K562 (cell line): ENCODE measurements around the gene EDEM2. TPM values are rescaled to one million over a fixed set of nuclear protein-coding genes. Genes with fewer than 3 reads are reported as not detected.

Experiments used
- ATAC-seq: fragments of 200-7000 bp; cut with Tn5 transposase; 3 replicates; pipeline ENCODE4 v1.9.1; 2020; ENCODE audit warnings: moderate library complexity
- BruUV-seq: library from RNA; stranded (reverse); fragments of 400-500 nt; replicated peaks from 2 replicates; lab custom pipeline; 2021; lab: Mats Ljungman, UMichigan
- CTCF ChIA-PET: fragments of 300-600 bp; formaldehyde crosslinking; extraction: SDS; loops from one replicate; lab custom pipeline; 2021; ENCODE audit warnings: low intra/inter-chr PET ratio; lab: Yijun Ruan, JAX
- POLR2A ChIA-PET: fragments of 300-600, 350-650 bp; sonication (Branson Sonifier 250); formaldehyde crosslinking; extraction: SDS; loops from one replicate; lab custom pipeline; 2021; ENCODE audit warnings: antibody characterized with exemption, inconsistent platforms; lab: Yijun Ruan, JAX
- DNase-seq, 4 experiments: peaks; one replicate each; pipeline versions ENCODE4 v3.0.0 to v3.0.0-alpha.2; 2011 to 2018; ENCODE audit warnings: low spot score in 3 of 4, mixed read lengths in 3 of 4; ENCODE audit errors: extremely low read depth in 1 of 4
- FAIRE-seq: peaks from 2 replicates; lab custom pipeline; 2011; peaks lifted over from hg19 to GRCh38; lab: Jason Lieb, UNC
- H2AFZ ChIP-seq: 2 replicates; pipeline ENCODE4 v1.6.0; 2011; ENCODE audit warnings: low read depth, low read length, control low read depth, inconsistent platforms
- H3K27ac ChIP-seq: fragments of 200-600 bp; 3 replicates; pipeline ENCODE4 v1.8.0; 2011; ENCODE audit warnings: low read depth, mild to moderate bottlenecking, control low read depth, inconsistent platforms, low read length, moderate library complexity, mixed read lengths; ENCODE audit errors: extremely low read depth
- H3K27me3 ChIP-seq, 2 experiments: fragments of 300-600 bp in 1 of 2; 2 replicates in 1 of 2; 3 replicates in 1 of 2; pipeline versions ENCODE4 v1.6.0 to v1.8.0; 2011; ENCODE audit warnings: inconsistent platforms in 2 of 2, low read length in 2 of 2, mild to moderate bottlenecking in 1 of 2, mixed read lengths in 1 of 2, moderate library complexity in 1 of 2; ENCODE audit not compliant: control insufficient read depth in 2 of 2, insufficient read depth in 2 of 2
- H3K36me3 ChIP-seq: fragments of 300-600 bp; 3 replicates; pipeline ENCODE4 v1.8.0; 2011; ENCODE audit warnings: mild to moderate bottlenecking, low read length, inconsistent platforms; ENCODE audit not compliant: control insufficient read depth, insufficient read depth
- H3K4me1 ChIP-seq, 2 experiments: fragments of 200-600 bp in 1 of 2; replicated peaks in 1 of 2; 2 replicates in 1 of 2; 3 replicates in 1 of 2; pipeline versions ENCODE4 v1.5.1 to v1.8.0; 2011; ENCODE audit warnings: inconsistent platforms in 2 of 2, low read length in 2 of 2, mild to moderate bottlenecking in 1 of 2, mixed read lengths in 1 of 2, moderate library complexity in 1 of 2; ENCODE audit not compliant: control insufficient read depth in 2 of 2, insufficient read depth in 2 of 2
- H3K4me2 ChIP-seq: 2 replicates; pipeline ENCODE4 v1.6.1; 2011; ENCODE audit warnings: low read length, control low read depth, inconsistent platforms, mixed read lengths; ENCODE audit not compliant: insufficient read depth
- H3K4me3 ChIP-seq: fragments of 200-600 bp; sonication (generic), shearing (Covaris generic); 2 replicates; pipeline ENCODE4 v1.5.1; 2016; ENCODE audit warnings: control low read depth, inconsistent platforms
- H3K79me2 ChIP-seq: fragments of 200-600 bp; 3 replicates; pipeline ENCODE4 v1.8.0; 2011; ENCODE audit warnings: low read length, inconsistent platforms; ENCODE audit not compliant: control insufficient read depth, insufficient read depth
- H3K9ac ChIP-seq, 2 experiments: 2 replicates each; pipeline versions ENCODE4 v1.6.0 to v1.6.1; 2011; ENCODE audit warnings: low read depth in 2 of 2, low read length in 2 of 2, control low read depth in 1 of 2, inconsistent platforms in 1 of 2, mild to moderate bottlenecking in 1 of 2, mixed read lengths in 1 of 2; ENCODE audit not compliant: insufficient read depth in 1 of 2
- H3K9me1 ChIP-seq: one replicate; pipeline ENCODE4 v1.6.0; 2011; ENCODE audit warnings: inconsistent platforms, mild to moderate bottlenecking, low read length, moderate library complexity; ENCODE audit not compliant: control insufficient read depth, insufficient read depth
- H3K9me3 ChIP-seq: replicated peaks from 2 replicates; pipeline ENCODE4 v1.5.1; 2011; ENCODE audit warnings: low read depth, low read length, inconsistent platforms; ENCODE audit not compliant: control insufficient read depth, insufficient read depth
- H4K20me1 ChIP-seq: replicated peaks from 2 replicates; pipeline ENCODE4 v1.6.1; 2011; ENCODE audit warnings: low read length, inconsistent platforms, mixed read lengths; ENCODE audit not compliant: control insufficient read depth, insufficient read depth
- NCOR1 ChIP-seq: fragments of 450-650 bp; IDR thresholded peaks from 2 replicates; pipeline ENCODE4 v1.6.1; 2016; ENCODE audit warnings: mild to moderate bottlenecking, moderate library complexity
- TCFL5 ChIP-seq: fragments of 250-450 bp; sonication (Bioruptor Pico); conservative IDR thresholded peaks from 2 replicates; pipeline ENCODE4 v1.6.1; 2021; ENCODE audit warnings: mild to moderate bottlenecking, moderate library complexity, matching md5 sums
- ZNF76 ChIP-seq: fragments of 250-450 bp; sonication (Bioruptor Pico); IDR thresholded peaks from 2 replicates; pipeline ENCODE4 v1.4.0; 2020; ENCODE audit warnings: mild to moderate bottlenecking, moderate library complexity, borderline replicate concordance
- WGBS: fragments of 100-300 bp; shearing (Covaris generic); methylation state at CpG from one replicate; pipeline ENCODE4 v1.1.6; 2016; ENCODE audit warnings: low coverage, mixed read lengths; ENCODE audit not compliant: insufficient coverage; ENCODE audit errors: missing lambda C conversion rate; 5-methylcytosine and 5-hydroxymethylcytosine counted together
- in situ Hi-C: fragments of 300-500 bp; cut with MboI; formaldehyde crosslinking; loops from 4 replicates; pipeline ENCODE4 v1.15.0; 2018; ENCODE audit warnings: inconsistent platforms, mixed read lengths
- intact Hi-C: fragments of 100-400 bp; cut with micrococcal nuclease; formaldehyde crosslinking; loops from 2 replicates; pipeline ENCODE4 v1.14.2; 2022
- polyA plus RNA-seq, 8 experiments: library from polyadenylated mRNA; depleted of rRNA in 4 of 8; stranded (reverse) in 5 of 8; unstranded in 3 of 8; fragments of >200 nt; fragmentation: Nextera tagmentation in 2 of 8; fragmentation: Illumina TruSeq in 1 of 8; extraction: Ambion mirVana in 2 of 8; extraction: Trizol in 1 of 8; gene quantifications; 2 replicates each; pipeline versions ENCODE4 v1.2.1 to v1.2.3, GENCODE V29; 2011 to 2014; ENCODE audit warnings: inconsistent platforms in 1 of 8, missing spikeins in 1 of 8
- total RNA-seq, 7 experiments: library from RNA; depleted of rRNA in 6 of 7; stranded (reverse); fragments of >200 nt in 6 of 7; fragmentation: Illumina TruSeq in 2 of 7; extraction: Trizol in 2 of 7; gene quantifications; 2 replicates each; pipeline versions ENCODE4 v1.2.1 to v1.2.3, GENCODE V29; 2011 to 2021; ENCODE audit warnings: low replicate concordance in 1 of 7
- TF ChIP-seq, protein P1 (sequence below): fragments of 450-650 bp; formaldehyde crosslinking; IDR thresholded peaks from 2 replicates; pipeline ENCODE4 v1.4.0; 2022; ENCODE audit warnings: missing genetic modification characterization
- TF ChIP-seq, protein P2 (sequence below): IDR thresholded peaks from 2 replicates; pipeline ENCODE4 v1.6.1; 2011; ENCODE audit warnings: borderline replicate concordance, low read depth, mild to moderate bottlenecking, moderate library complexity, low read length; ENCODE audit not compliant: insufficient read depth, poor library complexity, severe bottlenecking

EDEM2 gene
- total and polyA plus RNA-seq, 9 of the 15 experiments (the other 6 are each of a cell fraction or from before 2014, with no cell fraction given), result 6.9 to 11.0 (median 9.7) TPM

DNA sequence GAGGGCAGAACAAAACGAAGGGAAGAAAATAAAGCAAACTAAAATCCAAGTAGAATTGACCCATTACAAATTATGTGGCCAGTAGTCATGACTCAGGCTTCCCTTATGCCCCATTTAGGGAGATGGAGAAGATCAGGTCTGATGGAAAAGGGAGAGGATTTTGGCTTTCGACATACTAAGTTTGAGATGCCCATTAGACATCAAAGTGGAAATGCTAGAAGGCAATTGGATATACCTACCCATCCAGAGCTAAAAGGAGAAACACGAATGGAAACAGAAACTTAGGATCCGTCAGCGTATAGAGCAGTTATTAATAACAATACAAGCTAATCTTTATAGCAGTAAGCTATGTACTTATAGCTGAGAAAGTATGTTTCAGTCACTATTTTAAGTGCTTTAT is 59.3 kb downstream of the EDEM2 start:
- ChIA-PET POLR2A (no interaction called here), CTCF (no interaction called here)
- FAIRE-seq (no peak), ATAC-seq (no peak), DNase-seq (no peak)
- Histone ChIP-seq H3K4me1 (peaks cover 3 to 5% of the 10 kb centered on the region in 2 experiments), H3K27ac (no peak overlapping the region), H4K20me1 (no peaks in the 10 kb centered on the region), H3K27me3 (no peaks in the 10 kb centered on the region), H3K9me3 (no peaks in the 10 kb centered on the region), H3K9me1 (no peaks in the 10 kb centered on the region), H3K4me2 (no peak overlapping the region), H3K36me3 (peaks cover 21% of the 10 kb centered on the region), H3K4me3 (no peak overlapping the region), H3K9ac (no peak overlapping the region), H2AFZ (no peak overlapping the region), H3K79me2 (peaks cover 90% of the 10 kb centered on the region)
- no peak for TF ChIP-seq ZNF76 (CRISPR knock-in tag)
- no peak for TF ChIP-seq TCFL5 (CRISPR knock-in tag)
- TF ChIP-seq, protein P1, sequence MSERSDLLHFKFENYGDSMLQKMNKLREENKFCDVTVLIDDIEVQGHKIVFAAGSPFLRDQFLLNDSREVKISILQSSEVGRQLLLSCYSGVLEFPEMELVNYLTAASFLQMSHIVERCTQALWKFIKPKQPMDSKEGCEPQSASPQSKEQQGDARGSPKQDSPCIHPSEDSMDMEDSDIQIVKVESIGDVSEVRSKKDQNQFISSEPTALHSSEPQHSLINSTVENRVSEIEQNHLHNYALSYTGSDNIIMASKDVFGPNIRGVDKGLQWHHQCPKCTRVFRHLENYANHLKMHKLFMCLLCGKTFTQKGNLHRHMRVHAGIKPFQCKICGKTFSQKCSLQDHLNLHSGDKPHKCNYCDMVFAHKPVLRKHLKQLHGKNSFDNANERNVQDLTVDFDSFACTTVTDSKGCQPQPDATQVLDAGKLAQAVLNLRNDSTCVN (CRISPR knock-in tag), result no peak
- TF ChIP-seq, protein P2, sequence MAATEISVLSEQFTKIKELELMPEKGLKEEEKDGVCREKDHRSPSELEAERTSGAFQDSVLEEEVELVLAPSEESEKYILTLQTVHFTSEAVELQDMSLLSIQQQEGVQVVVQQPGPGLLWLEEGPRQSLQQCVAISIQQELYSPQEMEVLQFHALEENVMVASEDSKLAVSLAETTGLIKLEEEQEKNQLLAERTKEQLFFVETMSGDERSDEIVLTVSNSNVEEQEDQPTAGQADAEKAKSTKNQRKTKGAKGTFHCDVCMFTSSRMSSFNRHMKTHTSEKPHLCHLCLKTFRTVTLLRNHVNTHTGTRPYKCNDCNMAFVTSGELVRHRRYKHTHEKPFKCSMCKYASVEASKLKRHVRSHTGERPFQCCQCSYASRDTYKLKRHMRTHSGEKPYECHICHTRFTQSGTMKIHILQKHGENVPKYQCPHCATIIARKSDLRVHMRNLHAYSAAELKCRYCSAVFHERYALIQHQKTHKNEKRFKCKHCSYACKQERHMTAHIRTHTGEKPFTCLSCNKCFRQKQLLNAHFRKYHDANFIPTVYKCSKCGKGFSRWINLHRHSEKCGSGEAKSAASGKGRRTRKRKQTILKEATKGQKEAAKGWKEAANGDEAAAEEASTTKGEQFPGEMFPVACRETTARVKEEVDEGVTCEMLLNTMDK, result no peak
- TF ChIP-seq NCOR1, result no peak
- intact Hi-C loops (no loop called here), in situ Hi-C loops (no loop called here)
- 82% methylated on average over 5 of the region's 5 CpGs for WGBS
- BruUV-seq, result no TSS peak
